Measurements from ENCODE around the gene POU2F1. TPM values are rescaled to one million over a fixed set of nuclear protein-coding genes. Genes with fewer than 3 reads are reported as not detected.

The POU2F1 gene
- total and polyA plus RNA-seq, 2 donors (not counting 3 experiments of a cell fraction or from before 2014, with no cell fraction given) = 6.0 to 12.9 TPM

DNA sequence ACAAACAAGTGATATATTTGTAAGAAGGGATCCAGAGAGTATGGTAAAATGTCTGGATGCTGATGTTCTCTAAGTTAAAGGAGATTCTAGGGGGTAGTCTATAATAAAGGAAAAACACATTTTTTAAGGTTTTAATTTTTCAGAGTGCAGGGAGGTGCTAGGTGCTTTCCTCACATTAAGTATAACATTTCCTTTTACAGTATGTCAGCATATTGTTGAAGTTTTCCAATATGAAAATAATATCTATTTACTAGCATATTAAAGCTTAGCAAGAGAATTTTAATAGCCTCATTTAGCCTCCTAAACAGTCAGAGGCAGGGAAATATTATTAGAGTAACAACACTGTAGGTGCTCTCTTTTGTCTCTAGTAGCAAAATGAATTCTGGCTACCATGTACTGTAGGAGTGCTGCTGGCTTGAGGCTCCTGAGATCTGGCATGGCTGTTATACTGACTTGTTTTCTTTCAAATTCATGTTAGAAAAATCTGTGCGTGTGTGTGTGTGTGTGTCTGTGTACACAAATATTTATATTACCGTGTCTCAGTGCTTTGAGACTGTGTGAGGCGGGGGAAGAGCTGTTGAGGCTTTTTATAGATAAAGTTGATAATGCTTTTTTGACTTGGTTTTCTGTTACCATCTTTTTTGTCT is 71.0 kb downstream of the POU2F1 start:
- intact Hi-C loops (cut with micrococcal nuclease) (no loop called here), dilution Hi-C loops (cut with MboI; ENCODE audit: extremely low pct_ligation_motif_present, low sequenced_read_pairs) (no loop called here)
- CTCF ChIA-PET = interaction anchor here (1.1 to 2.0 kb wide), 2 partner anchors 14 to 24 kb away, joined by 4 to 7 read pairs; no protein-coding TSS in a partner anchor
- no peak for FAIRE-seq
- no peaks in the 10 kb centered on the region for H4K20me1 ChIP-seq (replicated peaks; ENCODE audit: control insufficient read depth, extremely low read depth, insufficient read depth, low read length)
- H3K9me3 ChIP-seq (replicated peaks; ENCODE audit: control insufficient read depth, insufficient read depth, low read length) = no peaks in the 10 kb centered on the region
- no peak for DNase-seq (ENCODE audit: low read depth, low spot score)
- no peak overlapping the region for H3K4me2 ChIP-seq (ENCODE audit: insufficient read depth, low read length)
- BruUV-seq (replicated peaks) = no TSS peak
- H3K4me3 ChIP-seq (replicated peaks in 1 of 3; ENCODE audit: insufficient read depth in 1 of 3, low read depth in 1 of 3, low read length in 3 of 3) = no peak overlapping the region
- peaks cover 10% of the 10 kb centered on the region for H3K4me1 ChIP-seq (ENCODE audit: control insufficient read depth, extremely low read depth, insufficient read depth, low read length)
- H3K79me2 ChIP-seq (ENCODE audit: control insufficient read depth, insufficient read depth, low read length) = peaks cover 6% of the 10 kb centered on the region
- no peaks in the 10 kb centered on the region for H3K36me3 ChIP-seq (ENCODE audit: control insufficient read depth in 2 of 2, extremely low read depth in 1 of 2, insufficient read depth in 2 of 2, low read length in 2 of 2)
- no peaks in the 10 kb centered on the region for H3K9me1 ChIP-seq (replicated peaks; ENCODE audit: control insufficient read depth, extremely low read depth, insufficient read depth, low read length)
- POLR2A ChIA-PET = no interaction called here
- TF ChIP-seq POLR2A (IDR thresholded peaks at IDR 0.05; ENCODE audit: low read depth, low read length) = no peak
- TF ChIP-seq POLR2AphosphoS5 (IDR thresholded peaks at IDR 0.05; ENCODE audit: insufficient read depth, low read depth, low read length) = no peak
- no peak for TF ChIP-seq MYC (IDR thresholded peaks at IDR 0.05; ENCODE audit: low read depth, low read length)
- TF ChIP-seq GATA2 (IDR thresholded peaks at IDR 0.05; ENCODE audit: insufficient read depth, insufficient read length, low read depth, low read length) = no peak
- TF ChIP-seq, protein P1, sequence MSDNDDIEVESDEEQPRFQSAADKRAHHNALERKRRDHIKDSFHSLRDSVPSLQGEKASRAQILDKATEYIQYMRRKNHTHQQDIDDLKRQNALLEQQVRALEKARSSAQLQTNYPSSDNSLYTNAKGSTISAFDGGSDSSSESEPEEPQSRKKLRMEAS (IDR thresholded peaks at IDR 0.05; ENCODE audit: insufficient read depth, insufficient read length) = no peak
- no peak for TF ChIP-seq FOS (IDR thresholded peaks at IDR 0.05; ENCODE audit: borderline replicate concordance, insufficient read depth, low read length)
- no peak for TF ChIP-seq EZH2 (IDR thresholded peaks at IDR 0.05; ENCODE audit: borderline replicate concordance, low read depth, low read length, severe bottlenecking)
- TF ChIP-seq, protein P2, sequence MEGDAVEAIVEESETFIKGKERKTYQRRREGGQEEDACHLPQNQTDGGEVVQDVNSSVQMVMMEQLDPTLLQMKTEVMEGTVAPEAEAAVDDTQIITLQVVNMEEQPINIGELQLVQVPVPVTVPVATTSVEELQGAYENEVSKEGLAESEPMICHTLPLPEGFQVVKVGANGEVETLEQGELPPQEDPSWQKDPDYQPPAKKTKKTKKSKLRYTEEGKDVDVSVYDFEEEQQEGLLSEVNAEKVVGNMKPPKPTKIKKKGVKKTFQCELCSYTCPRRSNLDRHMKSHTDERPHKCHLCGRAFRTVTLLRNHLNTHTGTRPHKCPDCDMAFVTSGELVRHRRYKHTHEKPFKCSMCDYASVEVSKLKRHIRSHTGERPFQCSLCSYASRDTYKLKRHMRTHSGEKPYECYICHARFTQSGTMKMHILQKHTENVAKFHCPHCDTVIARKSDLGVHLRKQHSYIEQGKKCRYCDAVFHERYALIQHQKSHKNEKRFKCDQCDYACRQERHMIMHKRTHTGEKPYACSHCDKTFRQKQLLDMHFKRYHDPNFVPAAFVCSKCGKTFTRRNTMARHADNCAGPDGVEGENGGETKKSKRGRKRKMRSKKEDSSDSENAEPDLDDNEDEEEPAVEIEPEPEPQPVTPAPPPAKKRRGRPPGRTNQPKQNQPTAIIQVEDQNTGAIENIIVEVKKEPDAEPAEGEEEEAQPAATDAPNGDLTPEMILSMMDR (IDR thresholded peaks at IDR 0.05; ENCODE audit: extremely low read depth in 1 of 2, insufficient read depth in 1 of 2, low read depth in 1 of 2, low read length in 2 of 2) = no peak
- TF ChIP-seq JUN (IDR thresholded peaks at IDR 0.05; ENCODE audit: borderline replicate concordance, insufficient read depth, insufficient read length, low read depth) = no peak
- H3K27me3 ChIP-seq (ENCODE audit: control insufficient read depth in 2 of 2, insufficient read depth in 2 of 2, low read length in 2 of 2) = no peaks in the 10 kb centered on the region
- no peak overlapping the region for H3K9ac ChIP-seq (replicated peaks; ENCODE audit: extremely low read depth, insufficient read depth, low read length)
- no peak overlapping the region for H3K27ac ChIP-seq (ENCODE audit: insufficient read depth, low read depth, low read length)
- no peak overlapping the region for H2AFZ ChIP-seq (ENCODE audit: low read depth, low read length)
